ENCODE data around the gene CADPS.

DNA sequence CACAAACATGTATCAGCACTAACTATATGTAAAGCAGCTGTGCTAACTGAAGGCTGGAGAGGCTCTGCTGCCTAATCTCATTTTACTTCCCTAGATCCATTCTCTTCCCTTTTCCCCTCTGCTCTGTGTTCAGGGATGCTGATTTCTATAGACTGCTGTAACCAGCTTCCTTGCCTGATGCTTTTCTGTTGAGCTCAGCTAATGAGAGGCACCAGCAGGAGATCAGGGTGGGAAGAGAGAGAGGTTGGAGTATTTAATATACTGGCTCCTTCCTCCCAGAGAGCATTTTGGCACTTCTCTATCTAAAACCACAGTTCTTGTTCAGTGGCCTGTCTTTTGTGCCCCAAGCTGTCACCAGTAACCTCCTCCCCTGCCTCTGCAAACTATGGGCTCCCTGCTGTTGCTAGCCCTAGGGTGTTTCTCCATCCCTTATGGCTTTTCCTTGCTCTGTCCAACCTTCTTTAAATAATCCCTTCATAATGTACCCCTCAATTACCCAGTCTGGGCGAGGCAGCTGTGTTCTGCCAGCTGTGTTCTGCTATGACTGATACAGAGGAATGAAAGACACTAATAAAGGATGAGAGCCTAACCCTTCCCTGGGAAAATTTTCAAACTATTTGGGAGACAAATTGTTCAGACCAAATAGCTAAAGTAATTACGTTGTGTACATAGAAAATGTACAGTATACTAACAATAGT is 69.5 kb downstream of the CADPS start:
- TF ChIP-seq EZH2 (IDR thresholded peaks at IDR 0.05; ENCODE audit: low read length) = no peak
- TF ChIP-seq, protein P1, sequence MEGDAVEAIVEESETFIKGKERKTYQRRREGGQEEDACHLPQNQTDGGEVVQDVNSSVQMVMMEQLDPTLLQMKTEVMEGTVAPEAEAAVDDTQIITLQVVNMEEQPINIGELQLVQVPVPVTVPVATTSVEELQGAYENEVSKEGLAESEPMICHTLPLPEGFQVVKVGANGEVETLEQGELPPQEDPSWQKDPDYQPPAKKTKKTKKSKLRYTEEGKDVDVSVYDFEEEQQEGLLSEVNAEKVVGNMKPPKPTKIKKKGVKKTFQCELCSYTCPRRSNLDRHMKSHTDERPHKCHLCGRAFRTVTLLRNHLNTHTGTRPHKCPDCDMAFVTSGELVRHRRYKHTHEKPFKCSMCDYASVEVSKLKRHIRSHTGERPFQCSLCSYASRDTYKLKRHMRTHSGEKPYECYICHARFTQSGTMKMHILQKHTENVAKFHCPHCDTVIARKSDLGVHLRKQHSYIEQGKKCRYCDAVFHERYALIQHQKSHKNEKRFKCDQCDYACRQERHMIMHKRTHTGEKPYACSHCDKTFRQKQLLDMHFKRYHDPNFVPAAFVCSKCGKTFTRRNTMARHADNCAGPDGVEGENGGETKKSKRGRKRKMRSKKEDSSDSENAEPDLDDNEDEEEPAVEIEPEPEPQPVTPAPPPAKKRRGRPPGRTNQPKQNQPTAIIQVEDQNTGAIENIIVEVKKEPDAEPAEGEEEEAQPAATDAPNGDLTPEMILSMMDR (optimal IDR thresholded peaks at IDR 0.05 in 1 of 3, IDR thresholded peaks at IDR 0.05 in 1 of 3, conservative IDR thresholded peaks at IDR 0.05 in 1 of 3; ENCODE audit: extremely low read depth in 1 of 3, insufficient read depth in 2 of 3, low read length in 3 of 3) = no peak
